Renal pelvis (tissue), 4 donors: ENCODE measurements around the gene TNS1. TPM values are rescaled to one million over a fixed set of nuclear protein-coding genes. Genes with fewer than 3 reads are reported as not detected.

Experiments
- DNase-seq: peaks from one replicate; pipeline ENCODE4 v3.0.0-alpha.2; 2013
- polyA plus RNA-seq, 3 donors: library from polyadenylated mRNA; unstranded; fragments of 120-200 nt; gene quantifications; one replicate each; pipeline ENCODE4 v1.2.1, GENCODE V29; 2013; ENCODE audit not compliant: insufficient read length in 3 of 3

The TNS1 gene
- polyA plus RNA-seq, 3 donors = 56.6 to 75.9 (median 67.8) TPM

DNA sequence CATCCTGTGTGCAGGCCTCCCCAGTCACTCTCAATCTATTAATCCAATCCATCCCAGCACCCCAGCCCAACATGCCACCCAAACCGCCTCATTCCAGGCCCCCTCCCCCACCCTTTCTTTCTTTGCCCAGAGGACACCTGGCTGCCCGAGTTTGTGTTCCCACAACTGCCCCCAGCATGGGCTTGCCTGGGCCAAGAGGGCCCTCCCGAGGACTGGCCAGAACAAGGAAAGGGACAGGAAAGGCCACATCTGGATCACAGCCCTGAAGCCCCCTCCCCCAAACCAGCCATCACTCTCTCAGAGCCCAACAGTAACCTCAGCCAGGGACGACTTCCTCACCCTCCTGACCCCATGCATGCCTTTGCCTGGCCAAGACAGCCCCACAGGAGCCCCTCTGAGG lies 1.2 kb downstream of the TNS1 start:
- DNase-seq = no peak

DNA sequence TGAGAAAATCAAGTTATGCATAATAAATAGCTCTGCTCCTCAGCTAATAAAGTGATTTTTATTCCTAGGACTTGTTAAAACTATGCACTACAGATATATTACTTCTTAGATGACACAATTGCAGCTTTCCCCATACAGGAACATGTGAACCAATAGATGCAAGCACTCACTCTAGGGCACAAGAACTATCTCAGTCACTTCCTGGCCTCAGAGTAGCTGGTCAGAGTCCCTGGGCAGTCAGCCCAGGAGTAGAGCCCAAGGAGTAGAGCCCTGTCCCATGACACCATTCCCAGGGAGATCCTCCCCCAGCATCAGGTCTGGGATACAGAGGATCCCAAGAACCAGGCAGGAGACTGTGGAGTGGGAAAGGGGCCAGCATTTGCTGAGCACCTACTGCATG lies 2.7 kb downstream of the TNS1 start:
- DNase-seq = no peak

GRCh38 chr2:217999595-217999959 lies 3.2 kb downstream of the TNS1 start:
- no peak for DNase-seq

- DNase-seq = no peak
These were observed 3.7 kb downstream of the TNS1 start for GRCh38 chr2:217998926-217999594.

GRCh38 chr2:217997510-217997909 lies 5.3 kb downstream of the TNS1 start:
- no peak for DNase-seq

GRCh38 chr2:217996361-217996760 lies 6.4 kb downstream of the TNS1 start:
- DNase-seq = no peak

DNA sequence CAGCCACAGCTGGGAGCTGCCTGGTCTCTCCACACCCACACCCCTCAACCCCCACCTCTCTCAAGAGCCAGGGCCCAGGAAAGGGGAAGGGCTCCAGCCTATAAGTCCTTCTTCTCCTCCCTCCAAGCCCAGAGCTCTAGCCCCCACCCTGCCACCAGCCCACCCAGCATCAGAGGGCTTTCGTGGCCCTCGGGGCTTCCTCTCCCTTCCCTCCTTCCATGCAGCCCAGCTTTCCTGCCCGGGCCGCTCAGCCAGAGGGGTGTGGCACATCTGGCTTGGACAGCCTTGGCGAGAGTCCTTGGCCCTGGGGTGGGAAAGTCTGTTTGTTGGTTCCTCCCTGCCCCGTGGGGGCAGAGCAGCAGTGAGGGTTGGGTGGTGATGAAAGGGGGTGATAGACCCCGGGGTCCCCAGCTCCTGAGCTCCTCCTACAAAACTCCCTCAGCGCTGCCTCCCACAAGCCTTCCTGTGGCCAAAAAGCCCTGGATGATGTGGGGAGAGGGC lies 7.0 kb downstream of the TNS1 start:
- DNase-seq = no peak

GRCh38 chr2:217994776-217995274 lies 8.0 kb downstream of the TNS1 start:
- DNase-seq = no peak

DNA sequence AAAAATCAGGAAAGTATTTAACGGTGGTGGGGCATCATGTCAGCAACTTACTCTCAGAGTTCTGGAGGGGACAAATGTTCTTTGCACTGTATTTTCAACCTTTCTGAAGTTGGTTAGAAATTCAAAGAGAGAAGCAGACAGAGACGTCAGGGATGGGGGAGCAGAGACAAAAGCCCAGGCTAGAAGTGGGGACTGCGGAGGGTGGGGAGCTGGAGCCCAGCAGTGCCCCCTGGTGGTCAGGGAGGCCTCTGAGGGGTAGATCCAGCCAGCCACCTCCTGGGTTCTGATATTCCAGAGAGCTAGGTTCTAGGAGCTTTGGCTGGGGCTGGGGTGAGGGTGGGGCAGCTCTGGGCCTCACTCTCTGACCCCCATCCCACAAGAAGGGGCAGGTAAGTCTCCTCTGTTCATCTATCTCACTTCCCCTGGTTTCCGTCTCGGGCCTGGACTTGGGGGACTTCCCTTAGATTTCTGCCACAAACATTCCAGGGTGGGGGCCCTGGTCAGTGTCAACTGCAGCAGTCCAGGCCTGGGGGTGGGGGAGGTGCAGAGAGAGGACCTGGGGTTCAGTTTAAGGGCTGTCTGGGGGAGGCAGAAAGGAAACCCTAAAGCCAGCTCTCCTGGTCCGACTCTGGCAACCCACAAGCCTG lies 8.9 kb downstream of the TNS1 start:
- no peak for DNase-seq

DNA sequence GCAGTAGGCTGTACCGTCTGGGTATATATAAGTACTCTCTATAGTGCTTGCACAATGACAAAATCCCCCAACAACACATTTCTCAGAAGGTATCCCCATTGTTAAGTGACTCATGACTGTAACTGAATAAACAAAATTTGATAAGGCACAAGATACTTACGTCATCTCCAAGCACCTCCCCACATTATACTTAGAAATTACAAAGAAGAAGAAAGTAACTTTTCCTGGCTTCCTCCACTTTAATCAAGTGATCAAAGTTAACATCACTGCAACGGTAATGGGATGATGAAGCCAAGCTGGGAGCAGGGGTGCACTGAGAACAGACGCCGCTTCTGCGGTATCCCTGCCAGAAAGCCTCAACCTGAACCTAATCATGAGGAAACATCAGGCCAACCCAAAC lies 9.7 kb downstream of the TNS1 start:
- DNase-seq = no peak

GRCh38 chr2:217992061-217992460 lies 10.7 kb downstream of the TNS1 start:
- DNase-seq = no peak

DNA sequence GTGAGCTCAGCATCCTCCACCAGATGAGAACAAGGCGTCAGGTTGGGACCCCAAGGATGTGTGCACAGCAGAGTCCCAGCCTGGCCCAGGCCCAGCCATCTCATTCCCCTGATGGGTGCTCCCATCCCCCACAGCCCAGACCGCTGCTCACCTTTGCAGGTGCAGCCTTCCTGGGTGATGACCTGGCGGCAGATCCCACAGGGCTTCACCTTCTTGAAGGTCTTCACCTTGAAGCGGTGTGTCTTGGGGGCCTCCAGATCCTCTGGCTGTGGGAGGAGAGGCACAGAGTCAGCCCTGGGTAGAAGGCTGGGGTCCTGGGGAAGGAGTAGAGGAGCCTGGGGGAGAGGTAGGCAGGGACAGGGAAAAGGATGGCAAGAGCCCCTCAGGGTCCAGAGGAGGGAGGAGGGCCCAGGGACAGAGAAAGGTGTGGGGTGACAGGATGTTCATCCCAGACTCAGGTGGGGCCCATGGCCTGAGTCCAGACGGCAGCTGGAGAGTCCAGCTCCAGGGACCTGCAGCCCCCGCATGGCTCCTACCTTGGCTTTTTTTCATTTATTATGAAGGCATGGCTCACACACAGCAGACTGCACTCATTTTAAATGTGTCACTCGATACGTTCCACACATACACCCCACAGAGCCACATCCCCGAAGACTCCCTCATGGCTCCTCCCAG lies 11.9 kb downstream of the TNS1 start:
- DNase-seq = no peak

DNA sequence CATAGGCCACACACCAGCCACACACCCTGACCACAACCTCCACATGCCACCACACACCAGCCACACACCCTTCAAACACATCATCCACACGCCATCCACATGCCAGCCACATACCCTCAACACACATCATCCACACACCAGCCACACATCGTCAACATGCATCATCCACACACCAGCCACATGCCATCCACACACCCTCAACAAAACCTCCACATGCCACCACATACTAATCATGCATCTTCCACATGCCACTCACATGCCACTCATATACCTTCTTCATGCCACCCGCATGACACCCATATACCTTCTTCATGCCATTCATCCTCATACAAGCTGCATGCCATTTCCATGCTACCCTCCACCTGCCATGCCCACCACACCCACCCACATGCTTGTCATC lies 12.4 kb downstream of the TNS1 start:
- no peak for DNase-seq

DNA sequence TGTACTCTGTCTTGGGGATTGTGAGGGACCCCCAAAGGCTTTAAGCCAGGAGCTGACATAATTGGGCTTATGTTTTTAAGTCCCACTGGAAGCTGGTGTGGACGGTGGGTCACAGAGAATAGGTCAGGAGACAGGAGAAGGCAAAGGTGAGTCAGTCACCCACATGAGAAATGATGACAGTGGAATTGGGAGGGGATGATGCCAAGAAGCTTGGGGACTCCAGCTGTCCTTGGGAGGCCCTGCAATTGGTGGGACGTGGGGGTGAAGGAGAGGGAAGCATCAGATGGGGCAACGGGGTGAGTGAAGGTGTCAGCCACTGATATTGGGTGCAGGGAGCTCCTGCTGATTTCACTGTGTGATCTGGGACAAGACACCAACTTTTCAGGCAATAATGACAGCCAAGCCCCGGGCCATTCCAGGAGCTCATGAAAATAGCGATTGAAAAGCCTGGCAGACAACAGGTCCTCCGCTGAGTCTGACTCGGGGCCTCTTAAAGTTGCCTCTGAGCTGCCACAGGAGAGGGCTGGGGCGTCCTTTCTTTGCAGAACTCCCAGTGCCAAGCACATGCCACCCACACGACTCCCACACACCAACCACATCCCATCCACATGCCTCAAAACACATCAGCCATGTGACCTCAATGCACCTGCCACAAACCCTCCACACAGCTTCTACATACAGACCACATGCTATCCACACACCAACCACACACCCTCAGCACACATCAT lies 13.4 kb downstream of the TNS1 start:
- no peak for DNase-seq

DNA sequence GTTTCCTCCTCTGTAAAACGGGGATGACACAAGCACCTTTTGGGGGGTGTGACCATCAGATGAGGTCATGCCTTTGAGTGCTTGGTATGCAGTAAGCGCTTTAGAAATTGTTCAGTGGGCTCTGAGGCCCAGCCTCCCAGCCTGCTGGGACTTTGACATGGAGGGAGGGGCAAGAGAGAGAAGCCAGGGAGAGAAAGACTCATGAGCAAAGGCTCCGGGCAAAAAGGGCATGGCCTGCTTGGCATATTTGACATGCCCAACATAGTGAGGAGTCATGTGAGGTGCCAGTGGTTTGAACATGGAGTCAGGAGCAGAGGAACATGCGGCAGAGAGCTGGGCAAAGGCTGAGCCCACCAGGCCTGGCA lies 14.0 kb downstream of the TNS1 start:
- no peak for DNase-seq

- DNase-seq = peak; percentile 77
These were observed 14.6 kb downstream of the TNS1 start for GRCh38 chr2:217988014-217988839.

GRCh38 chr2:217987391-217987790 lies 15.4 kb downstream of the TNS1 start:
- DNase-seq = no peak

- no peak for DNase-seq
These were observed 16.4 kb downstream of the TNS1 start for GRCh38 chr2:217986256-217986961.

DNA sequence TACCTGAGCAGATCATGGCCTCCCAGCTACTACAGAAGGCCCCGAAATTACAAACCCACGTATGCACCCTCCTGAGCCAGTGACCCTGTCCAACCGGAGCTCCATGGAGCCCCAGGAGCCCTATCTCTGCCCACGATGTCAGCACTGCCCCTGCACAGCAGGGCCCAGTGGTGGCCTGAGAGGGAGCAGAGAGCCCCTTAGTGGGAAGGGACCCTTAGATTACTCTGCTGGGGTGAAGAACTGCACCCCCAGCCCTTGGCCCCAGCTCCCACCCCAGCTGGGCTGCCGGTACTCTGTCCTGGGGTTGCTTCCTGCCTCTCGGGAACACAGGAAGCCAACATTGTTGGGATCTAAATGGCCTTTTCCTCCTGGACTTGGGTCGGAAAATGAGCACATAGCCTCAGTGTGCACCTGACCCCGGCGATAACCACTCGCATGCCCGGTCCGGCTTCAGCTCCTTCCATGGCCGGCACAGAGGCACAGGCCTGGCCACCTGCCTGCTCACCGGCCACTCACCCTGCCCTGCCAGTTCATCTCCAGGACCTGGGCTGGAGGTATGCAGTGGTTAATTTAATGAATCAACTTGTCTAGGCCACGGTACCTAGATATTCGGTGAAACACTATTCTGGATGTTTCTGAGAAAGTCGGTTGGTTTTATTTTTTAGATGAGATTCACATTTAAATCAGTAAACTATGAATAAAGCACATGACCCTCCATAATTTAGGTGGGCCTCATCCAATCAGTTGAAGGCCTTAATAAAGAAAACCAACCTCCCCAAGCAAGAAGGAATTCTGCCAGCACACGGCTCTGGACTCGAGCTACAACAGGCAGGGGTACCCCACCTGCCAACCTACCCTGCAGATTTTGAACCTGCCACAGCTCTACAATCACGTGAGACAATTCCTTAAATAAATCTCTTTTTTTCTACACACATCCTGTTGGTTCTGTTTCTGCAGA lies 19.2 kb downstream of the TNS1 start:
- DNase-seq = no peak

DNA sequence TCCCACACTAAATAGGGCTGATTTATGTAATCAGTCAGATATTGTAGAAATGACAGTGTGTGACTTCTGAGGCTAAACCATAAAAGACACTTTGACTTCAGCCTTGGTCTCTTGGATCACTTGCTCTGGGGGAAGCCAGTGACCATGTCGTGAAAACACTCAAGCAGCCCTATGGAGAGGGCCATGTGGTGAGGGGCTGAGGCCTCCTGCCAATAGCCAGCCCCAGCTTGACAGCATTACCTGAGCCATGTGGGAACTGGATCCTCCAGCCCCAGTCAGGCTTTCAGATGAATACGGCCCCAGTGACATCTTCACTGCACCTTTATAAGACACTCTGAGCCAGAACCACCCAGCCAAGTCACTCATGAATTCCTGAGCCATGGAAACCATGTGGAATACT lies 20.8 kb downstream of the TNS1 start:
- DNase-seq = no peak
